ENCODE results near the gene KCNMA1.

GRCh38 chr10:77592510-77592909 is 45.1 kb downstream of the KCNMA1 start:
- no peak for TF ChIP-seq CTCF (IDR thresholded peaks at IDR 0.05 in 4 of 5, conservative IDR thresholded peaks at IDR 0.05 in 1 of 5)
- TF ChIP-seq POLR2A (IDR thresholded peaks at IDR 0.05), result no peak
